Endothelial cell of umbilical vein (primary cell): ENCODE data around the gene ZBTB40. TPM values are rescaled to one million over a fixed set of nuclear protein-coding genes. Genes with fewer than 3 reads are reported as not detected.

Experiments
- BruUV-seq: library from RNA; stranded (reverse); fragments of 400-500 nt; replicated peaks from 2 replicates; lab custom pipeline; 2021; lab: Mats Ljungman, UMichigan
- CTCF ChIA-PET: fragments of 300-600, 350-600 bp; sonication (Branson Sonifier 250); formaldehyde crosslinking; loops from one replicate; lab custom pipeline; 2021; ENCODE audit warnings: antibody characterized with exemption, inconsistent platforms; lab: Charles Lee
- POLR2A ChIA-PET: fragments of 300-600, 350-600 bp; sonication (Branson Sonifier 250); formaldehyde crosslinking; loops from one replicate; lab custom pipeline; 2021; ENCODE audit warnings: antibody characterized with exemption, inconsistent platforms; lab: Charles Lee
- DNase-seq: peaks from one replicate; pipeline ENCODE4 v3.0.0-alpha.2; 2011; ENCODE audit warnings: low read depth, low spot score
- FAIRE-seq: peaks from 2 replicates; lab custom pipeline; 2011; peaks lifted over from hg19 to GRCh38; lab: Jason Lieb, UNC
- H2AFZ ChIP-seq: 2 replicates; pipeline ENCODE4 v1.6.0; 2012; ENCODE audit warnings: low read depth, low read length, control low read depth, inconsistent platforms
- H3K27ac ChIP-seq: 2 replicates; pipeline ENCODE4 v1.5.1; 2011; ENCODE audit warnings: low read depth, mild to moderate bottlenecking, control low read depth, low read length, moderate library complexity; ENCODE audit not compliant: insufficient read depth
- H3K27me3 ChIP-seq, 2 experiments: 2 replicates each; pipeline versions ENCODE4 v1.6.0 to v1.6.1; 2011; ENCODE audit warnings: low read length in 2 of 2, mixed read lengths in 1 of 2; ENCODE audit not compliant: control insufficient read depth in 2 of 2, insufficient read depth in 2 of 2
- H3K36me3 ChIP-seq, 2 experiments: 2 replicates in 1 of 2; 3 replicates in 1 of 2; pipeline ENCODE4 v1.5.1; 2011; ENCODE audit warnings: low read length in 2 of 2, mild to moderate bottlenecking in 1 of 2, moderate library complexity in 1 of 2; ENCODE audit not compliant: control insufficient read depth in 2 of 2, insufficient read depth in 2 of 2; ENCODE audit errors: extremely low read depth in 1 of 2
- H3K4me1 ChIP-seq: 3 replicates; pipeline ENCODE4 v1.5.1; 2011; ENCODE audit warnings: mild to moderate bottlenecking, low read length; ENCODE audit not compliant: control insufficient read depth, insufficient read depth; ENCODE audit errors: extremely low read depth
- H3K4me2 ChIP-seq: 2 replicates; pipeline ENCODE4 v1.6.1; 2011; ENCODE audit warnings: low read length, control low read depth, mixed read lengths; ENCODE audit not compliant: insufficient read depth
- H3K4me3 ChIP-seq, 3 experiments: fragments of 200-600 bp in 1 of 3; sonication (generic), shearing (Covaris generic) in 1 of 3; replicated peaks in 1 of 3; 2 replicates each; pipeline ENCODE4 v1.5.1; 2011 to 2016; ENCODE audit warnings: control low read depth in 3 of 3, low read length in 3 of 3, mild to moderate bottlenecking in 2 of 3, inconsistent platforms in 1 of 3, low read depth in 1 of 3, moderate library complexity in 1 of 3; ENCODE audit not compliant: insufficient read depth in 1 of 3
- H3K79me2 ChIP-seq: 2 replicates; pipeline ENCODE4 v1.6.0; 2012; ENCODE audit warnings: low read length, inconsistent platforms; ENCODE audit not compliant: control insufficient read depth, insufficient read depth
- H3K9ac ChIP-seq: replicated peaks from 2 replicates; pipeline ENCODE3; 2011; ENCODE audit warnings: low read length, control low read depth; ENCODE audit not compliant: insufficient read depth; ENCODE audit errors: extremely low read depth
- H3K9me1 ChIP-seq: replicated peaks from 3 replicates; pipeline ENCODE4 v1.6.0; 2011; ENCODE audit warnings: mild to moderate bottlenecking, low read length; ENCODE audit not compliant: control insufficient read depth, insufficient read depth; ENCODE audit errors: extremely low read depth
- H3K9me3 ChIP-seq: replicated peaks from 2 replicates; pipeline ENCODE4 v1.5.1; 2012; ENCODE audit warnings: low read length, inconsistent platforms; ENCODE audit not compliant: control insufficient read depth, insufficient read depth
- H4K20me1 ChIP-seq: replicated peaks from 2 replicates; pipeline ENCODE3; 2011; ENCODE audit warnings: mild to moderate bottlenecking, low read length; ENCODE audit not compliant: control insufficient read depth, insufficient read depth; ENCODE audit errors: extremely low read depth
- FOS ChIP-seq: IDR thresholded peaks from 2 replicates; pipeline ENCODE4 v1.6.1; 2011; ENCODE audit warnings: mild to moderate bottlenecking, low read length, moderate library complexity, borderline replicate concordance; ENCODE audit not compliant: insufficient read depth
- GATA2 ChIP-seq: IDR thresholded peaks from 2 replicates; pipeline ENCODE4 v1.7.0; 2011; ENCODE audit warnings: low read depth, mild to moderate bottlenecking, moderate library complexity, mixed read lengths, low read length; ENCODE audit not compliant: insufficient read length, insufficient read depth
- JUN ChIP-seq: IDR thresholded peaks from 2 replicates; pipeline ENCODE4 v1.6.1; 2011; ENCODE audit warnings: borderline replicate concordance, low read depth; ENCODE audit not compliant: insufficient read length, insufficient read depth
- MYC ChIP-seq: IDR thresholded peaks from one replicate; pipeline ENCODE4 v1.6.1; 2011; ENCODE audit warnings: mild to moderate bottlenecking, low read depth, low read length
- POLR2AphosphoS5 ChIP-seq: IDR thresholded peaks from 2 replicates; pipeline ENCODE4 v1.6.1; 2012; ENCODE audit warnings: low read depth, mild to moderate bottlenecking, control low read depth, low read length, moderate library complexity; ENCODE audit not compliant: insufficient read depth
- dilution Hi-C: fragments of 300-500 bp; cut with MboI; formaldehyde crosslinking; loops from one replicate; pipeline ENCODE4 v1.15.0; 2019; ENCODE audit warnings: low sequenced_read_pairs; ENCODE audit not compliant: extremely low pct_ligation_motif_present
- intact Hi-C: fragments of 100-400 bp; cut with micrococcal nuclease; formaldehyde crosslinking; loops from one replicate; pipeline ENCODE4 v1.10.0; 2022
- polyA plus RNA-seq, 4 experiments: library from polyadenylated mRNA; depleted of rRNA in 3 of 4; stranded (reverse) in 3 of 4; unstranded in 1 of 4; fragments of >200 nt; gene quantifications; 2 replicates each; pipeline versions ENCODE4 v1.2.1 to v1.2.3, GENCODE V29; 2011 to 2012; ENCODE audit warnings: missing spikeins in 1 of 4
- total RNA-seq: library from RNA; stranded (reverse); gene quantifications from 2 replicates; pipeline ENCODE4 v1.2.3, GENCODE V29; 2021
- TF ChIP-seq, protein P1 (sequence below), 2 donors: IDR thresholded peaks; 1 replicate in 1 of 2; 2 replicates in 1 of 2; pipeline ENCODE4 v1.5.1; 2011; ENCODE audit warnings: low read length in 2 of 2, mild to moderate bottlenecking in 2 of 2, moderate library complexity in 2 of 2, control low read depth in 1 of 2, inconsistent platforms in 1 of 2, low read depth in 1 of 2; ENCODE audit not compliant: insufficient read depth in 1 of 2; ENCODE audit errors: extremely low read depth in 1 of 2
- TF ChIP-seq, protein P2 (sequence below): IDR thresholded peaks from 2 replicates; pipeline ENCODE4 v1.6.1; 2011; ENCODE audit not compliant: insufficient read depth, insufficient read length

The ZBTB40 gene
- total and polyA plus RNA-seq, 2 donors (not counting 3 experiments of a cell fraction or from before 2014, with no cell fraction given), result 12.3 to 21.3 TPM

DNA sequence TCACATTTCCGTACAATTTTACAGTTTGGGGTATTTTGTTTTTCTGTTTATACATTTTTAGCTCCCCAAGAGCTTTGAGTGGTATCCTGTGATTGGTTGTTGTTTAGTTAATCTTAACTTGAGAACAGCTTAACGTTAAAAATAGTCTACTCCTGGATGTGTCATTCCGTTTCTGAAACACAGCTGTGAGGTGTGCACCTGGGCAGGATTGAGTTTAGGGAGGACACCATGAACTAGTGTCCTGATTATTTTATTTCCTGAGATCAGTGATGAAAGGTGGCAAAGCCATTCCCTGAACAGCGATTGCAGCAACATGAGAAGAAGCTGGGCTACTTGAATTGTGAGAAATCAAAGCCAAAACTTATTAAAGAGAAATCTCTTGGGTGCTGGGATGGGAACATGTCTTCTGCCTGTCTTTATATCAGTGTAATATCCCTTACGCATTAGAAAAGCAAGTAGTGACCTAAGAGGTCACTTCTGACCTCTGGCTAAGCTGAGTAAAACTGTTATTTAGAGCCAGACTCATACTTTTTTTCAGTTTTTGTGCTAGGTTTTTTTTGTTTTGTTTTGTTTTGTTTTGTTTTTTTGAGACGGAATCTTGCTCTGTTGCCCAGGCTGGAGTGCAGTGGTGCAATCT is 43.4 kb downstream of the ZBTB40 start:
- no peak overlapping the region for H3K4me2 ChIP-seq
- no peaks in the 10 kb centered on the region for H3K27me3 ChIP-seq
- no peaks in the 10 kb centered on the region for H3K9me1 ChIP-seq
- CTCF ChIA-PET, result interaction anchor here (1.1 kb wide), 1 partner anchor 12 kb away, joined by 3 read pairs; no protein-coding TSS in a partner anchor
- no peak for TF ChIP-seq FOS
- DNase-seq (no peak), FAIRE-seq (no peak)
- no peaks in the 10 kb centered on the region for H4K20me1 ChIP-seq
- H3K9ac ChIP-seq, result no peak overlapping the region
- dilution Hi-C loops, result no loop called here
- H3K4me1 ChIP-seq, result peaks cover 11% of the 10 kb centered on the region
- H3K27ac ChIP-seq, result no peak overlapping the region
- H3K79me2 ChIP-seq, result no peaks in the 10 kb centered on the region
- no peak overlapping the region for H2AFZ ChIP-seq
- BruUV-seq, result no TSS peak
- intact Hi-C loops, result no loop called here
- no peak overlapping the region for H3K4me3 ChIP-seq
- H3K36me3 ChIP-seq, result peaks cover 2 to 5% of the 10 kb centered on the region in 2 experiments
- no peaks in the 10 kb centered on the region for H3K9me3 ChIP-seq
- POLR2A ChIA-PET, result no interaction called here

DNA sequence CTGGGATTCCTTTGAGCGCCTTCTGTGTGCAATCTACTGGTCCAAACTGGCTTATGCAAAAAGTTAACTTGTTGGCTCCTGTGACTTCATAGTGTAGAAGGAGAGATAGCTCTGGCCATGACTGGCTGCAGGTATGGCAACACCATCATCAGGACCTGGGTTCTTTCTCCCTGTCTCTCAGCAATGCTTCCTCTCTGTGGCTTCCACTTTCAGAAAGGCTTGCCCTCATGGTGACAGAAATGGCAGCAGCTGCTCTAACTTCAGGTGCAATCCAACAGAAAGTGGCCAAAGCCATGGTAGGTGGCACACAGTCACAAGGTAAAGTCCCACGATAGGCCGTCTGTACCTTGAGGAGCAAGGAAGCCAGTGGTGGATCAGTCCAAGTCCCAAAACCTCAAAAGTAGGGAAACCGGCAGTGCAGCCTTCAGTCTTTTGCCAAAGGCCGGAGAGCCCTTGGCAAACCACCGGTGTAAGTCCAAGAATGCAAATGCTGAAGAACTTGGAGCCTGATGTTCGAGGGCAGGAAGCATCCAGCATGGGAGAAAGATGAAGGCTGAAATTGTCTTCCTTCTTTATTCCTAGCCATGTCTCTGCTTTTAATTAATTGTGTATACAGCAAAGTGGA is 45.0 kb downstream of the ZBTB40 start:
- Histone ChIP-seq H3K27ac (no peak overlapping the region), H3K36me3 (peaks cover 0 to 6% of the 10 kb centered on the region in 2 experiments), H3K79me2 (peaks cover 1% of the 10 kb centered on the region), H4K20me1 (peaks cover 2% of the 10 kb centered on the region), H3K9me3 (no peaks in the 10 kb centered on the region), H3K9ac (no peak overlapping the region), H3K4me2 (no peak overlapping the region), H3K9me1 (no peaks in the 10 kb centered on the region), H3K4me1 (peaks cover 16% of the 10 kb centered on the region), H3K4me3 (no peak overlapping the region), H3K27me3 (no peaks in the 10 kb centered on the region), H2AFZ (no peak overlapping the region)
- DNase-seq (no peak), FAIRE-seq (no peak)
- BruUV-seq, result no TSS peak
- ChIA-PET POLR2A (no interaction called here), CTCF (no interaction called here)
- dilution Hi-C loops (no loop called here), intact Hi-C loops (no loop called here)
- no peak for TF ChIP-seq JUN
- TF ChIP-seq, protein P1, sequence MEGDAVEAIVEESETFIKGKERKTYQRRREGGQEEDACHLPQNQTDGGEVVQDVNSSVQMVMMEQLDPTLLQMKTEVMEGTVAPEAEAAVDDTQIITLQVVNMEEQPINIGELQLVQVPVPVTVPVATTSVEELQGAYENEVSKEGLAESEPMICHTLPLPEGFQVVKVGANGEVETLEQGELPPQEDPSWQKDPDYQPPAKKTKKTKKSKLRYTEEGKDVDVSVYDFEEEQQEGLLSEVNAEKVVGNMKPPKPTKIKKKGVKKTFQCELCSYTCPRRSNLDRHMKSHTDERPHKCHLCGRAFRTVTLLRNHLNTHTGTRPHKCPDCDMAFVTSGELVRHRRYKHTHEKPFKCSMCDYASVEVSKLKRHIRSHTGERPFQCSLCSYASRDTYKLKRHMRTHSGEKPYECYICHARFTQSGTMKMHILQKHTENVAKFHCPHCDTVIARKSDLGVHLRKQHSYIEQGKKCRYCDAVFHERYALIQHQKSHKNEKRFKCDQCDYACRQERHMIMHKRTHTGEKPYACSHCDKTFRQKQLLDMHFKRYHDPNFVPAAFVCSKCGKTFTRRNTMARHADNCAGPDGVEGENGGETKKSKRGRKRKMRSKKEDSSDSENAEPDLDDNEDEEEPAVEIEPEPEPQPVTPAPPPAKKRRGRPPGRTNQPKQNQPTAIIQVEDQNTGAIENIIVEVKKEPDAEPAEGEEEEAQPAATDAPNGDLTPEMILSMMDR (IDR thresholded peaks at IDR 0.05; ENCODE audit: extremely low read depth in 1 of 2, insufficient read depth in 1 of 2, low read depth in 1 of 2, low read length in 2 of 2), result no peak
- no peak for TF ChIP-seq GATA2
- TF ChIP-seq POLR2AphosphoS5, result no peak
- TF ChIP-seq, protein P2, sequence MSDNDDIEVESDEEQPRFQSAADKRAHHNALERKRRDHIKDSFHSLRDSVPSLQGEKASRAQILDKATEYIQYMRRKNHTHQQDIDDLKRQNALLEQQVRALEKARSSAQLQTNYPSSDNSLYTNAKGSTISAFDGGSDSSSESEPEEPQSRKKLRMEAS, result no peak
- no peak for TF ChIP-seq FOS
- no peak for TF ChIP-seq MYC
